Cardiac fibroblast (primary cell): ENCODE measurements around the gene DNAJA4.
A peak's percentile ranks its signal among the peaks of the same experiment; 100 is the strongest.

Experiments used
- DNase-seq, 2 donors: peaks; one replicate each; pipeline versions ENCODE4 v3.0.0 to v3.0.0-alpha.2; 2010; ENCODE audit warnings: low read depth in 2 of 2
- H3K4me3 ChIP-seq, 2 donors: replicated peaks in 1 of 2; 1 replicate in 1 of 2; 2 replicates in 1 of 2; pipeline ENCODE4 v1.5.1; 2011; ENCODE audit warnings: low read depth in 2 of 2, low read length in 2 of 2, mild to moderate bottlenecking in 2 of 2, moderate library complexity in 1 of 2
- CTCF ChIP-seq: IDR thresholded peaks from one replicate; pipeline ENCODE4 v1.5.1; 2011; ENCODE audit warnings: low read depth, mild to moderate bottlenecking, low read length, inconsistent platforms

The DNAJA4 gene

DNA sequence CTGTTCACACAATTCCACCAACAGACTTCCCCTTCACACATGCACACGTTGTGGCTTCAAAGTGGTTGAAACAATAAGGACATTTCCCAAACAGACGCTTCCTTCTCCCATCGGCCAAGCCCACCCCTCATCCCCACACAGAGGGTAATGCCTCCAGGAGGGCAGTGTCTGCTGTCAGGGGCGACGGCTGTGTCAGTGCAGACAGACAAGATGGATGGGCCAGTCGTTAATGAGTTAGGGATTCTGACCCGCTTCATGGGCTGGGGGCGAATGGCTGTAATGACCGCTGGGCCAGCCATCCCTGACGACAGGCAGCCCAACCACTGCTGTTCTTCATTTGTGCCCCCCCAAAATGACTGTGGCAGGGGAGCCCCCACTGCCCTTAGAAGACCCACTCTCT is 55.2 kb downstream of the DNAJA4 start:
- no peak for DNase-seq
- no peak overlapping the region for H3K4me3 ChIP-seq
- TF ChIP-seq CTCF = no peak

DNA sequence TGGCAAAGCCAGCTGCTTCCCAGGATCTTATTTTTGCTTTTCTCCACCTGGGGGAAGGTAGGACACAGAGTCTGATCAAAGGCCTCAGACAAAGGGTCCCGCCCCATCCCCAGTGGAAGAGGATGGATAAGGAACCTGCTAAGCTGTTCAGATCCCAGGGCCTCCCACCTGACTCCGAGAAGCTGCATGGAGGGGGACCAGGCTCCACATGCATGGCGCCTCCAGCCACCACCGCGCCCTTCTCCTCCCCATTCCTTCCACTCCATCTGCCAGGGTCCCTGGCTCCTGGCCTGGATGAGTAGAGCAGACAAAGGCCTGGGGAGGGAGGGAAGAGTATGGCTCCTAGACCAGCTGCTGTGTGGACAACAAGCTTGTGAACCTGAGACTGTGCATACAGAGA is 55.8 kb downstream of the DNAJA4 start:
- TF ChIP-seq CTCF = no peak

DNA sequence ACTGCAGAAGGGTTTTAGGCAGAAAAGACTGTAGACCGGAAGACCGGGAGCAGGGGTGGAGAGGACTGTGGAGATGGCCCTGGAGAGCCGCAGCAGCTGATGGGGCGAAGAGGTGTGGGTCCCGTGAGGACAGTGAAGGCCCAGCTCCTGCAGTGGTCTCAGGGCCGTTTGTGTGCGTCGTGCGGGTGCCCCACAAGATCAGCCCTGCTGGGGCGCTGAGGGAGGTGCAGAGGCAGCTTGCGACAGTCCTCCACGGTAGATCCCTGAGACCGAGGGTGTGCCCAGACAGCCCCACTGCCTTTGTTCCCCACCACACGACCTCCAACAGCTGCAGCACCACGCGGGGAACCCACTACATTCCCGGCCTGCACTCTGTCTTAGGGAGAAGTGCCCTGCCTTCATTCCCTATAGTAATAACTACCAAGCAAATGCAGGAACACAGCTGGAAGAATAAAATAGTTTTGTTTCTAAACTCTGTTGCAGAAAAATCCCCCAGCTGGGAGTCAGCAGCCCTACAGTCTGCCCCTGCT is 56.7 kb downstream of the DNAJA4 start:
- no peak for DNase-seq
- H3K4me3 ChIP-seq = no peak overlapping the region
- TF ChIP-seq CTCF = no peak

More for the DNA sequence above, 55.8 kb downstream of the DNAJA4 start:
- H3K4me3 ChIP-seq = no peak overlapping the region
- DNase-seq = no peak

DNA sequence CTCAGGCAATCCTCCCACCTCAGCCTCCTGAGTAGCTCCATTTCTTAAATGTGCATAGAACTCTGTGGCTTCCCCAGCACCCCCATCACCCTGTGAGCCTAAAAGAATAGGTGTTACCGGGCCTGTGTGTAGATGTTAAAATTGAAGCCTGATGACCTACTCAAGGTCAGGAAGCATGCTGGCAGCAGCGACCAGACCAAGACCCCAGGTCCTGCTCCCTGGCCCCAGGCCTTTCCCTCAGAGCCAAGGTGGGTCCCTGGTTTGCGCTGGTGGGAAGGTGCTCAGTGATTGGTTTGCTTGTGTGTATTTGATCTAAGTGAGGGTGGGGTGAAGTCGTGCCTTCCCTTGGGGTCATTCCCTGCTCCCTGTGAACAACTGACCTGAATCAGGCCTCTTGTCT is 57.4 kb downstream of the DNAJA4 start:
- no peak overlapping the region for H3K4me3 ChIP-seq
- no peak for TF ChIP-seq CTCF
- no peak for DNase-seq

GRCh38 chr15:78322243-78322642 is 57.9 kb downstream of the DNAJA4 start:
- H3K4me3 ChIP-seq = no peak overlapping the region
- no peak for TF ChIP-seq CTCF
- peak; percentile 61 to 81 for DNase-seq

DNA sequence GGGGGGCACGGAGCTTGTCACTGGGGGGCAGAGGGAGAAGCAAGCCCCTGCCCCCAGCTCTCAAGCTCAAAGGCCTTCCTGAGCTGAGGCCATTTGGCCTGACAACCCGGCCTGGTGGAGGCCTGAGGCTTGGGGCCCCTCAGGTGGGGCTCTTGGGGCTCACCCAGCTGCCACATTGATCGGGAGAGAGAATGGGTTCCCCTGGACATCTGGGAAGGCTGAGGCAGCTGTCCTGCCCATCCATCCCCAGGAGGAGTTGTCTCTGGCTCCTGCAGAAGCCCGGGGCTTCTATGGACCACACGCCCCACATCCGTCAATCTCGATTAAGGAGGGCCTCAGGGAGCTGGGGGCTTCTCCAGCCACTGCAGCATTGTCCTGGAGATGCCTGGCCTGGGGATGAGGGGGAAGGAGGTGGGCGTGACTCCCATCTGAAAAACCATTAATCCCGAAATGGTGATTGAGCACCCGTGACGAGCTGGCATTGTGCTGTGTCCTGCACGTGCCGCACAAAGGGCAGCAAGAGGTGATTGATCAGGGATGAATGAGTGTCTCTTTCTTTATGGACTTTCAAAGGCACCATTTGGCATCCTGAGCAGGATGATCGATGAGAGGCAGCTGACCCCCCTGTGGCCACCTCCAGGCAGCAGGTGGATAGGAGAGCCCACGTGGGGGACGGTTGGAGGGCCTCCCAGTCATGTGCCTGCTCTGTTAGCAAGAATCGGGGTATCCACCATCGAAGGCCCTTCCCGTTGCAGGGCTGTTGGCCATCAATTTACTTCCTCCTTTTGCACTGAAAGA is 58.6 kb downstream of the DNAJA4 start:
- no peak for TF ChIP-seq CTCF
- DNase-seq = no peak
- H3K4me3 ChIP-seq = no peak overlapping the region
